HG02870 (cell line): ENCODE measurements around the gene MSH5.

ENCODE experiments used
- ATAC-seq: cut with Tn5 transposase; IDR thresholded peaks from one replicate; pipeline ENCODE4 v1.9.1; 2021; ENCODE audit warnings: mild to moderate bottlenecking, moderate library complexity; ENCODE audit not compliant: unreplicated experiment

The MSH5 gene

GRCh38 chr6:31712296-31712695 is 27.5 kb upstream of the MSH5 start:
- ATAC-seq: no peak

- no peak for ATAC-seq
Observed at GRCh38 chr6:31713465-31713864, 26.3 kb upstream of the MSH5 start.

GRCh38 chr6:31713991-31714684 is 25.7 kb upstream of the MSH5 start:
- ATAC-seq: no peak

- no peak for ATAC-seq
Observed at GRCh38 chr6:31715022-31715958, 24.5 kb upstream of the MSH5 start, which contains the start of gene LY6G6D. Gene LY6G6D, plus strand, starts transcription at chr6:31715348. Its CDS starts 8 bp downstream, at chr6:31715356.

GRCh38 chr6:31717499-31718222 is 22.1 kb upstream of the MSH5 start:
- ATAC-seq: no peak

GRCh38 chr6:31718265-31718664 is 21.5 kb upstream of the MSH5 start:
- ATAC-seq: no peak

GRCh38 chr6:31719001-31719400 is 20.8 kb upstream of the MSH5 start:
- ATAC-seq: no peak

GRCh38 chr6:31720196-31720770 is 19.5 kb upstream of the MSH5 start:
- ATAC-seq: no peak

- no peak for ATAC-seq
Observed at GRCh38 chr6:31721351-31722020, 18.3 kb upstream of the MSH5 start, which contains the start of gene LY6G6C. Gene LY6G6C, minus strand, starts transcription at chr6:31721746. Its CDS starts 67 bp downstream, at chr6:31721679.

- ATAC-seq: no peak
Observed at GRCh38 chr6:31722173-31722572, 17.6 kb upstream of the MSH5 start.

- ATAC-seq: no peak
Observed at GRCh38 chr6:31723245-31723979, 16.4 kb upstream of the MSH5 start, which contains the start of gene MPIG6B. Gene MPIG6B, plus strand, starts transcription at chr6:31723373. Its CDS starts 11 bp downstream, at chr6:31723384.

- no peak for ATAC-seq
Observed at GRCh38 chr6:31723980-31724691, 15.7 kb upstream of the MSH5 start.

GRCh38 chr6:31725502-31726350 is 14.1 kb upstream of the MSH5 start:
- no peak for ATAC-seq

GRCh38 chr6:31727034-31727716 is 12.6 kb upstream of the MSH5 start:
- no peak for ATAC-seq

GRCh38 chr6:31727717-31728671 is 11.8 kb upstream of the MSH5 start:
- ATAC-seq: no peak
